ENCODE data around the gene HYAL2. TPM values are rescaled to one million over a fixed set of nuclear protein-coding genes. Genes with fewer than 3 reads are reported as not detected.
A peak's percentile ranks its signal among the peaks of the same experiment; 100 is the strongest.

HYAL2 gene
- total and polyA plus RNA-seq, 2 donors from 2014 or later, result 93.2 to 142 TPM

- DNase-seq (peak; percentile 97 to 99 (median 99)), FAIRE-seq (peak; percentile 92)
- H3K27me3 ChIP-seq (ENCODE audit: control insufficient read depth, insufficient read depth, low read length), result no peaks in the 10 kb centered on the region
- H3K27ac ChIP-seq (ENCODE audit: low read depth in 2 of 2, low read length in 2 of 2), result peak within 1 kb of the TSS; percentile 78 to 88
- H3K9ac ChIP-seq (ENCODE audit: low read length in 3 of 3), result peak within 1 kb of the TSS; percentile 30 to 84 (median 66)
- TF ChIP-seq CTCF (IDR thresholded peaks at IDR 0.05; ENCODE audit: borderline replicate concordance, extremely low read depth, insufficient read depth), result no peak
- H3K36me3 ChIP-seq (ENCODE audit: control insufficient read depth in 2 of 3, insufficient read depth in 3 of 3, low read length in 3 of 3), result peaks cover 0 to 25% (median 9%) of the 10 kb centered on the region in 3 donors
- peak within 1 kb of the TSS; percentile 66 to 88 (median 85) for H3K4me3 ChIP-seq (ENCODE audit: low read length in 3 of 3)
- H3K4me1 ChIP-seq (ENCODE audit: control insufficient read depth in 2 of 3, insufficient read depth in 2 of 3, low read depth in 1 of 3, low read length in 3 of 3), result peaks cover 3 to 17% (median 16%) of the 10 kb centered on the region in 3 donors
- no peaks in the 10 kb centered on the region for H3K9me3 ChIP-seq (ENCODE audit: control insufficient read depth in 2 of 3, insufficient read depth in 1 of 3, low read length in 3 of 3)
- intact Hi-C loops (cut with DNase I), result no loop called here
These were observed 30.1 kb downstream of the HYAL2 start, which contains the start of gene IFRD2 for GRCh38 chr3:50292159-50293078. IFRD2 (minus strand) TSS chr3:50292429; CDS start chr3:50292274, 155 bp downstream.

GRCh38 chr3:50290161-50290641, 32.3 kb downstream of the HYAL2 start:
- FAIRE-seq (no peak), DNase-seq (peak in 1 of 5 donors; percentile 56)
- TF ChIP-seq CTCF (IDR thresholded peaks at IDR 0.05; ENCODE audit: borderline replicate concordance, extremely low read depth, insufficient read depth), result no peak
- H3K4me3 ChIP-seq (ENCODE audit: low read length in 3 of 3), result no peak overlapping the region
- no peak overlapping the region for H3K27ac ChIP-seq (ENCODE audit: low read depth in 2 of 2, low read length in 2 of 2)
- intact Hi-C loops (cut with DNase I), result no loop called here
- no peaks in the 10 kb centered on the region for H3K27me3 ChIP-seq (ENCODE audit: control insufficient read depth, insufficient read depth, low read length)
- peaks cover 0 to 25% (median 9%) of the 10 kb centered on the region in 3 donors for H3K36me3 ChIP-seq (ENCODE audit: control insufficient read depth in 2 of 3, insufficient read depth in 3 of 3, low read length in 3 of 3)
- no peaks in the 10 kb centered on the region for H3K9me3 ChIP-seq (ENCODE audit: control insufficient read depth in 2 of 3, insufficient read depth in 1 of 3, low read length in 3 of 3)
- no peak overlapping the region for H3K9ac ChIP-seq (ENCODE audit: low read length in 3 of 3)
- peaks cover 3 to 17% (median 16%) of the 10 kb centered on the region in 3 donors for H3K4me1 ChIP-seq (ENCODE audit: control insufficient read depth in 2 of 3, insufficient read depth in 2 of 3, low read depth in 1 of 3, low read length in 3 of 3)

GRCh38 chr3:50289130-50289529, 33.4 kb downstream of the HYAL2 start:
- Histone ChIP-seq H3K4me1 (ENCODE audit: control insufficient read depth in 2 of 3, insufficient read depth in 2 of 3, low read depth in 1 of 3, low read length in 3 of 3) (peaks cover 3 to 17% (median 16%) of the 10 kb centered on the region in 3 donors), H3K9me3 (ENCODE audit: control insufficient read depth in 2 of 3, insufficient read depth in 1 of 3, low read length in 3 of 3) (no peaks in the 10 kb centered on the region), H3K27ac (ENCODE audit: low read depth in 2 of 2, low read length in 2 of 2) (no peak overlapping the region), H3K27me3 (ENCODE audit: control insufficient read depth, insufficient read depth, low read length) (no peaks in the 10 kb centered on the region), H3K4me3 (ENCODE audit: low read length in 3 of 3) (no peak overlapping the region), H3K9ac (ENCODE audit: low read length in 3 of 3) (no peak overlapping the region), H3K36me3 (ENCODE audit: control insufficient read depth in 2 of 3, insufficient read depth in 3 of 3, low read length in 3 of 3) (peaks cover 0 to 25% (median 9%) of the 10 kb centered on the region in 3 donors)
- intact Hi-C loops (cut with DNase I), result no loop called here
- TF ChIP-seq CTCF (IDR thresholded peaks at IDR 0.05; ENCODE audit: borderline replicate concordance, extremely low read depth, insufficient read depth), result no peak
- DNase-seq (peak in 1 of 5 donors; percentile 39), FAIRE-seq (no peak)
